SK-N-SH treated with all-trans-retinoic acid at 6 μM for 48 hours (cell line): ENCODE measurements around the gene NDUFS8.

Experiments
- ATAC-seq: fragments of 200-7000 bp; cut with Tn5 transposase; 3 replicates; pipeline ENCODE4 v1.9.1; 2020; ENCODE audit warnings: mild to moderate bottlenecking, moderate library complexity
- ARNTL ChIP-seq: fragments of 450-650 bp; formaldehyde crosslinking; IDR thresholded peaks from 2 replicates; pipeline ENCODE4 v1.5.0; 2020; ENCODE audit warnings: low read depth, mild to moderate bottlenecking, moderate library complexity, borderline replicate concordance
- BACH2 ChIP-seq: fragments of 250-450 bp; sonication (Bioruptor Pico); IDR thresholded peaks from 2 replicates; pipeline ENCODE4 v1.9.0; 2021; ENCODE audit warnings: mild to moderate bottlenecking, borderline replicate concordance
- CSDC2 ChIP-seq: fragments of 250-450 bp; sonication (Bioruptor Pico); IDR thresholded peaks from 2 replicates; pipeline ENCODE4 v1.5.0; 2020; ENCODE audit warnings: mild to moderate bottlenecking, moderate library complexity
- CSRNP3 ChIP-seq: fragments of 250-450 bp; sonication (Bioruptor Pico); IDR thresholded peaks from 2 replicates; pipeline ENCODE4 v1.5.1; 2021; ENCODE audit warnings: mild to moderate bottlenecking, moderate library complexity
- ESRRG ChIP-seq: fragments of 250-450 bp; sonication (Bioruptor Pico); IDR thresholded peaks from 2 replicates; pipeline ENCODE4 v1.6.1; 2021; ENCODE audit warnings: mild to moderate bottlenecking
- GLIS3 ChIP-seq: fragments of 250-450 bp; sonication (Bioruptor Pico); IDR thresholded peaks from 2 replicates; pipeline ENCODE4 v1.5.0; 2020; ENCODE audit warnings: mild to moderate bottlenecking, moderate library complexity
- ISL1 ChIP-seq: fragments of 250-450 bp; sonication (Bioruptor Pico); IDR thresholded peaks from 2 replicates; pipeline ENCODE4 v2.1.2; 2022; ENCODE audit warnings: mild to moderate bottlenecking, moderate library complexity
- OSR1 ChIP-seq: fragments of 250-450 bp; sonication (Bioruptor Pico); IDR thresholded peaks from 2 replicates; pipeline ENCODE4 v1.8.0; 2022; ENCODE audit warnings: moderate library complexity, mild to moderate bottlenecking, inconsistent platforms
- PATZ1 ChIP-seq: fragments of 250-450 bp; sonication (Bioruptor Pico); IDR thresholded peaks from 2 replicates; pipeline ENCODE4 v1.8.0; 2020; ENCODE audit warnings: mild to moderate bottlenecking, moderate library complexity, borderline replicate concordance
- RARB ChIP-seq: fragments of 250-450 bp; sonication (Bioruptor Pico); IDR thresholded peaks from 2 replicates; pipeline ENCODE4 v1.8.0; 2021; ENCODE audit warnings: mild to moderate bottlenecking, moderate library complexity
- SNAI2 ChIP-seq: fragments of 250-450 bp; sonication (Bioruptor Pico); IDR thresholded peaks from 2 replicates; pipeline ENCODE4 v1.5.0; 2020; ENCODE audit warnings: mild to moderate bottlenecking, moderate library complexity
- TOX ChIP-seq: fragments of 250-450 bp; sonication (Bioruptor Pico); IDR thresholded peaks from 2 replicates; pipeline ENCODE4 v1.8.0; 2021; ENCODE audit warnings: mild to moderate bottlenecking, moderate library complexity, borderline replicate concordance
- ZC3H10 ChIP-seq: fragments of 250-450 bp; sonication (Bioruptor Pico); IDR thresholded peaks from 2 replicates; pipeline ENCODE4 v1.5.1; 2021; ENCODE audit warnings: mild to moderate bottlenecking, moderate library complexity
- ZFP3 ChIP-seq: fragments of 250-450 bp; sonication (Bioruptor Pico); IDR thresholded peaks from 2 replicates; pipeline ENCODE4 v1.5.0; 2020; ENCODE audit warnings: mild to moderate bottlenecking, moderate library complexity
- ZFP30 ChIP-seq: fragments of 450-650 bp; formaldehyde crosslinking; IDR thresholded peaks from 2 replicates; pipeline ENCODE4 v1.5.0; 2022; ENCODE audit warnings: mild to moderate bottlenecking, moderate library complexity
- ZNF565 ChIP-seq: fragments of 450-650 bp; formaldehyde crosslinking; conservative IDR thresholded peaks from 2 replicates; pipeline ENCODE4 v1.5.0; 2020; ENCODE audit warnings: low read depth, mild to moderate bottlenecking, moderate library complexity
- ZNF70 ChIP-seq: fragments of 450-650 bp; formaldehyde crosslinking; IDR thresholded peaks from 2 replicates; pipeline ENCODE4 v1.5.0; 2020; ENCODE audit warnings: mild to moderate bottlenecking, moderate library complexity
- ZNF8 ChIP-seq: fragments of 450-650 bp; formaldehyde crosslinking; IDR thresholded peaks from 2 replicates; pipeline ENCODE4 v1.5.0; 2020; ENCODE audit warnings: mild to moderate bottlenecking, moderate library complexity

NDUFS8 gene

GRCh38 chr11:68037411-68038225 lies 7.1 kb downstream of the NDUFS8 start:
- TF ChIP-seq SNAI2 (CRISPR knock-in tag) (no peak), ISL1 (CRISPR knock-in tag) (no peak), ZNF565 (CRISPR knock-in tag) (no peak), CSRNP3 (CRISPR knock-in tag) (no peak), CSDC2 (no peak), ESRRG (CRISPR knock-in tag) (no peak)
- TF ChIP-seq, all 23 proteins: peak for 0
- ATAC-seq: no peak

GRCh38 chr11:68038226-68038717 lies 7.8 kb downstream of the NDUFS8 start:
- no peak for TF ChIP-seq PATZ1 (CRISPR knock-in tag)
- no peak for TF ChIP-seq ZC3H10 (CRISPR knock-in tag)
- TF ChIP-seq OSR1: no peak
- no peak for TF ChIP-seq CSRNP3 (CRISPR knock-in tag)
- no peak for TF ChIP-seq ZNF8 (CRISPR knock-in tag)
- TF ChIP-seq ZNF70 (CRISPR knock-in tag): no peak
- TF ChIP-seq ARNTL (CRISPR knock-in tag): no peak
- TF ChIP-seq TOX (CRISPR knock-in tag): no peak
- no peak for TF ChIP-seq ZFP30 (CRISPR knock-in tag)
- TF ChIP-seq CSDC2: no peak
- ATAC-seq: peak; percentile 11

GRCh38 chr11:68038718-68039525 lies 8.4 kb downstream of the NDUFS8 start, which contains the start of gene TCIRG1:
TSS of gene TCIRG1 (plus strand) at chr11:68039025. CDS start at chr11:68041272, 2,247 bp downstream.
- ATAC-seq: peak; percentile 4; the same call in 2 of the 3 replicates

More at GRCh38 chr11:68038718-68039525, 8.4 kb downstream of the NDUFS8 start, which contains the start of gene TCIRG1:
- TF ChIP-seq TOX (CRISPR knock-in tag): no peak
- no peak for TF ChIP-seq ZFP3 (CRISPR knock-in tag)
- TF ChIP-seq ARNTL (CRISPR knock-in tag): no peak
- TF ChIP-seq GLIS3: no peak
- no peak for TF ChIP-seq RARB (CRISPR knock-in tag)
- no peak for TF ChIP-seq SNAI2 (CRISPR knock-in tag)
- TF ChIP-seq ZC3H10 (CRISPR knock-in tag): no peak
- no peak for TF ChIP-seq PATZ1 (CRISPR knock-in tag)
- TF ChIP-seq ZNF565 (CRISPR knock-in tag): no peak
- no peak for TF ChIP-seq ESRRG (CRISPR knock-in tag)
- no peak for TF ChIP-seq BACH2
- no peak for TF ChIP-seq ZNF8 (CRISPR knock-in tag)
- no peak for TF ChIP-seq OSR1
